Measurements from ENCODE around the gene CBX7.

DNA sequence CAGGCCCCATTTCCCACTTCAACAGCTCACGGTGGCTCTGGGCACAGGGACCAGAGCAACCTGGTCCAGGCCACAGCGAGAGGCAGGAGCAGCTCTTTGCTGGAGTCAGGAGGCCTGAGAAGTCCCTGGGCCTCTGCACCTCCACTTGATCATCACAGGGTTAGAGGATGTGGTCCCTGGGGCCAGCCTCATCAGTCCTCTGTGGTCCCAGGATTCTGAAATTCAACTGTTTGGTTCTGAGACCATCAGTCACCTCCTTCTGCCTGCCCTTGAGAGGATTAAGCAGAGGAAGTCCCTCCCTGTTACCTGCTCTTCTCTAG is 24.9 kb upstream of the CBX7 start:
- TF ChIP-seq, protein P1, sequence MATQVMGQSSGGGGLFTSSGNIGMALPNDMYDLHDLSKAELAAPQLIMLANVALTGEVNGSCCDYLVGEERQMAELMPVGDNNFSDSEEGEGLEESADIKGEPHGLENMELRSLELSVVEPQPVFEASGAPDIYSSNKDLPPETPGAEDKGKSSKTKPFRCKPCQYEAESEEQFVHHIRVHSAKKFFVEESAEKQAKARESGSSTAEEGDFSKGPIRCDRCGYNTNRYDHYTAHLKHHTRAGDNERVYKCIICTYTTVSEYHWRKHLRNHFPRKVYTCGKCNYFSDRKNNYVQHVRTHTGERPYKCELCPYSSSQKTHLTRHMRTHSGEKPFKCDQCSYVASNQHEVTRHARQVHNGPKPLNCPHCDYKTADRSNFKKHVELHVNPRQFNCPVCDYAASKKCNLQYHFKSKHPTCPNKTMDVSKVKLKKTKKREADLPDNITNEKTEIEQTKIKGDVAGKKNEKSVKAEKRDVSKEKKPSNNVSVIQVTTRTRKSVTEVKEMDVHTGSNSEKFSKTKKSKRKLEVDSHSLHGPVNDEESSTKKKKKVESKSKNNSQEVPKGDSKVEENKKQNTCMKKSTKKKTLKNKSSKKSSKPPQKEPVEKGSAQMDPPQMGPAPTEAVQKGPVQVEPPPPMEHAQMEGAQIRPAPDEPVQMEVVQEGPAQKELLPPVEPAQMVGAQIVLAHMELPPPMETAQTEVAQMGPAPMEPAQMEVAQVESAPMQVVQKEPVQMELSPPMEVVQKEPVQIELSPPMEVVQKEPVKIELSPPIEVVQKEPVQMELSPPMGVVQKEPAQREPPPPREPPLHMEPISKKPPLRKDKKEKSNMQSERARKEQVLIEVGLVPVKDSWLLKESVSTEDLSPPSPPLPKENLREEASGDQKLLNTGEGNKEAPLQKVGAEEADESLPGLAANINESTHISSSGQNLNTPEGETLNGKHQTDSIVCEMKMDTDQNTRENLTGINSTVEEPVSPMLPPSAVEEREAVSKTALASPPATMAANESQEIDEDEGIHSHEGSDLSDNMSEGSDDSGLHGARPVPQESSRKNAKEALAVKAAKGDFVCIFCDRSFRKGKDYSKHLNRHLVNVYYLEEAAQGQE (IDR thresholded peaks at IDR 0.05): no peak
- TF ChIP-seq MAFK (IDR thresholded peaks at IDR 0.05; ENCODE audit: partially characterized antibody) (no peak), ELK1 (IDR thresholded peaks at IDR 0.05; ENCODE audit: low read depth, low read length) (no peak)
